ENCODE data around the gene PGAP2.

DNA sequence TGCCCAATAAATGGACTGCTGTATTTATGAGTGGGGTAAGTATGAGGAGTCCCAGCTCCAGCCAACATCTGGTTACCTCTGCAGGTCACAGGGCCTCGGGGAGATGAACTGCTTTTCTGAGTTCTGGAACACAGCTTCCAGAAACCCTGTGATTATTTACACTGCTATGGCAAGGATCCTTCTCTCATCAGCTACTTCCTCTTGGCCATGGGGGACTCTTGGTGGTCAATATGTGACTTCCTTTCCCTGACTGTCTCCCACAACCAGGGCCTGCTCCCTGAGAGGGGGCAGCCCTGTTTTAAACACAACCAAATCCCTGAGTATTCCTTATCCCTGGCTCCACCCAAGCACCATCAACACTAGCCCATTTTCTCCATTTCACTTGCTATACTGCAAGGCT is 22.4 kb downstream of the PGAP2 start:
- TF ChIP-seq, protein P1, sequence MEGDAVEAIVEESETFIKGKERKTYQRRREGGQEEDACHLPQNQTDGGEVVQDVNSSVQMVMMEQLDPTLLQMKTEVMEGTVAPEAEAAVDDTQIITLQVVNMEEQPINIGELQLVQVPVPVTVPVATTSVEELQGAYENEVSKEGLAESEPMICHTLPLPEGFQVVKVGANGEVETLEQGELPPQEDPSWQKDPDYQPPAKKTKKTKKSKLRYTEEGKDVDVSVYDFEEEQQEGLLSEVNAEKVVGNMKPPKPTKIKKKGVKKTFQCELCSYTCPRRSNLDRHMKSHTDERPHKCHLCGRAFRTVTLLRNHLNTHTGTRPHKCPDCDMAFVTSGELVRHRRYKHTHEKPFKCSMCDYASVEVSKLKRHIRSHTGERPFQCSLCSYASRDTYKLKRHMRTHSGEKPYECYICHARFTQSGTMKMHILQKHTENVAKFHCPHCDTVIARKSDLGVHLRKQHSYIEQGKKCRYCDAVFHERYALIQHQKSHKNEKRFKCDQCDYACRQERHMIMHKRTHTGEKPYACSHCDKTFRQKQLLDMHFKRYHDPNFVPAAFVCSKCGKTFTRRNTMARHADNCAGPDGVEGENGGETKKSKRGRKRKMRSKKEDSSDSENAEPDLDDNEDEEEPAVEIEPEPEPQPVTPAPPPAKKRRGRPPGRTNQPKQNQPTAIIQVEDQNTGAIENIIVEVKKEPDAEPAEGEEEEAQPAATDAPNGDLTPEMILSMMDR (IDR thresholded peaks at IDR 0.05): no peak
- no peak for TF ChIP-seq POLR2AphosphoS5 (IDR thresholded peaks at IDR 0.05)

Data from esophagus muscularis mucosa (tissue), 3 donors.